Prostate gland (tissue), 2 donors: ENCODE measurements around the gene SCYGR5.

Source experiments
- CTCF ChIP-seq, 4 experiments: fragments of 200-600 bp in 2 of 4; fragments of 450-650 bp in 2 of 4; sonication (generic) in 2 of 4; IDR thresholded peaks; 1 replicate in 3 of 4; 2 replicates in 1 of 4; pipeline ENCODE4 v1.5.1; 2016 to 2019; ENCODE audit warnings: antibody characterized with exemption in 4 of 4, mild to moderate bottlenecking in 2 of 4, moderate library complexity in 2 of 4
- POLR2A ChIP-seq: fragments of 450-650 bp; IDR thresholded peaks from one replicate; pipeline ENCODE4 v1.6.1; 2016; ENCODE audit warnings: antibody characterized with exemption, mild to moderate bottlenecking
- POLR2AphosphoS5 ChIP-seq: sonication (generic); formaldehyde crosslinking; IDR thresholded peaks from one replicate; pipeline ENCODE4 v1.6.1; 2017; ENCODE audit warnings: antibody characterized with exemption

DNA sequence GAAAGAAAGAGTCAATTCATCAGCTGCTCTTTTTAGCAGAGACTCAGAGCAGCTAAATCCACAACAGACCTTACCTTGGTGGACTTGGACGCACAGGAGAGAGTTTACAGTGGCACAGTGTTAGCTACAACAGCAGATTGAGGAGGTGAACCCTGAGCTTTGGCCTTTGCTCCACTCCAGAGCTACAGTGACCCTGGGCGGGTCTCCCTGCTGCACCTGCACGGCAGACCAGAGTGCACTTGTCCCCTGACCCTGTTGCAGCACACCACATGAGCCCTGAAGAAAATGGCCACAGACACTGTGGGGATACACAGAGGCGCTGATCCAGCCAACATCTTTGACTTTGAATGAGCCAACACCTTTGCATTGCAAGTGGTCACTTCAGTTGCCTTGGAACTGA lies 40.3 kb downstream of the SCYGR5 start:
- TF ChIP-seq POLR2AphosphoS5 (no peak), CTCF (IDR thresholded peaks at IDR 0.05) (no peak), POLR2A (no peak)
